IPS-15b (cell line): ENCODE data around the gene SH3PXD2B.
A peak's percentile ranks its signal among the peaks of the same experiment; 100 is the strongest.

Experiments
- H3K27me3 ChIP-seq: one replicate; pipeline ENCODE4 v1.6.1; 2013; ENCODE audit warnings: low read length; ENCODE audit not compliant: control insufficient read depth, insufficient read depth
- H3K36me3 ChIP-seq: one replicate; pipeline ENCODE4 v1.6.1; 2013; ENCODE audit warnings: low read length; ENCODE audit not compliant: control insufficient read depth, insufficient read depth
- H3K4me1 ChIP-seq: one replicate; pipeline ENCODE4 v1.6.1; 2013; ENCODE audit warnings: mild to moderate bottlenecking, low read length; ENCODE audit not compliant: control insufficient read depth, insufficient read depth
- H3K4me3 ChIP-seq: one replicate; pipeline ENCODE4 v1.5.1; 2013; ENCODE audit warnings: low read depth, low read length
- H3K9ac ChIP-seq: one replicate; pipeline ENCODE4 v1.6.1; 2013; ENCODE audit warnings: low read depth, mild to moderate bottlenecking, low read length
- H3K9me3 ChIP-seq: one replicate; pipeline ENCODE4 v1.6.1; 2013; ENCODE audit warnings: mild to moderate bottlenecking, low read length; ENCODE audit not compliant: control insufficient read depth, insufficient read depth

Gene SH3PXD2B

GRCh38 chr5:172450861-172451695 is 3.2 kb downstream of the SH3PXD2B start:
- Histone ChIP-seq H3K27me3 (peaks cover 2% of the 10 kb centered on the region), H3K36me3 (no peaks in the 10 kb centered on the region), H3K9me3 (no peaks in the 10 kb centered on the region), H3K9ac (no peak overlapping the region), H3K4me1 (peaks cover 22% of the 10 kb centered on the region), H3K4me3 (no peak overlapping the region)

- peaks cover 19% of the 10 kb centered on the region for H3K4me1 ChIP-seq
- no peak overlapping the region for H3K9ac ChIP-seq
- no peak overlapping the region for H3K4me3 ChIP-seq
- H3K9me3 ChIP-seq, result no peaks in the 10 kb centered on the region
- no peaks in the 10 kb centered on the region for H3K36me3 ChIP-seq
- no peaks in the 10 kb centered on the region for H3K27me3 ChIP-seq
Measured at GRCh38 chr5:172450453-172450852, 3.9 kb downstream of the SH3PXD2B start.

GRCh38 chr5:172448999-172449398 is 5.3 kb downstream of the SH3PXD2B start:
- peak overlapping the region; percentile 8 for H3K9ac ChIP-seq
- no peaks in the 10 kb centered on the region for H3K9me3 ChIP-seq
- H3K4me3 ChIP-seq, result no peak overlapping the region
- H3K36me3 ChIP-seq, result no peaks in the 10 kb centered on the region
- peaks cover 15% of the 10 kb centered on the region for H3K4me1 ChIP-seq
- no peaks in the 10 kb centered on the region for H3K27me3 ChIP-seq

- Histone ChIP-seq H3K27me3 (no peaks in the 10 kb centered on the region), H3K4me1 (peaks cover 15% of the 10 kb centered on the region), H3K9ac (no peak overlapping the region), H3K4me3 (no peak overlapping the region), H3K36me3 (no peaks in the 10 kb centered on the region), H3K9me3 (no peaks in the 10 kb centered on the region)
Measured at GRCh38 chr5:172447646-172448365, 6.5 kb downstream of the SH3PXD2B start.

GRCh38 chr5:172446336-172447051 is 7.8 kb downstream of the SH3PXD2B start:
- Histone ChIP-seq H3K36me3 (no peaks in the 10 kb centered on the region), H3K4me1 (peaks cover 11% of the 10 kb centered on the region), H3K4me3 (no peak overlapping the region), H3K9me3 (no peaks in the 10 kb centered on the region), H3K9ac (peak overlapping the region; percentile 41), H3K27me3 (no peaks in the 10 kb centered on the region)

- Histone ChIP-seq H3K9ac (no peak overlapping the region), H3K9me3 (no peaks in the 10 kb centered on the region), H3K36me3 (no peaks in the 10 kb centered on the region), H3K27me3 (no peaks in the 10 kb centered on the region), H3K4me3 (no peak overlapping the region), H3K4me1 (peaks cover 7% of the 10 kb centered on the region)
Measured at GRCh38 chr5:172445866-172446265, 8.5 kb downstream of the SH3PXD2B start.

GRCh38 chr5:172444626-172445365 is 9.5 kb downstream of the SH3PXD2B start:
- H3K36me3 ChIP-seq, result no peaks in the 10 kb centered on the region
- no peaks in the 10 kb centered on the region for H3K9me3 ChIP-seq
- H3K4me1 ChIP-seq, result peaks cover 6% of the 10 kb centered on the region
- no peak overlapping the region for H3K9ac ChIP-seq
- no peaks in the 10 kb centered on the region for H3K27me3 ChIP-seq
- no peak overlapping the region for H3K4me3 ChIP-seq

- H3K36me3 ChIP-seq, result no peaks in the 10 kb centered on the region
- peaks cover 6% of the 10 kb centered on the region for H3K4me1 ChIP-seq
- no peaks in the 10 kb centered on the region for H3K27me3 ChIP-seq
- H3K9me3 ChIP-seq, result no peaks in the 10 kb centered on the region
- no peak overlapping the region for H3K4me3 ChIP-seq
- no peak overlapping the region for H3K9ac ChIP-seq
Measured at GRCh38 chr5:172444110-172444510, 10.2 kb downstream of the SH3PXD2B start.

GRCh38 chr5:172443441-172444109 is 10.8 kb downstream of the SH3PXD2B start:
- Histone ChIP-seq H3K9ac (no peak overlapping the region), H3K36me3 (no peaks in the 10 kb centered on the region), H3K4me1 (peaks cover 6% of the 10 kb centered on the region), H3K27me3 (no peaks in the 10 kb centered on the region), H3K9me3 (no peaks in the 10 kb centered on the region), H3K4me3 (no peak overlapping the region)

GRCh38 chr5:172442592-172442991 is 11.7 kb downstream of the SH3PXD2B start:
- Histone ChIP-seq H3K9me3 (no peaks in the 10 kb centered on the region), H3K36me3 (no peaks in the 10 kb centered on the region), H3K27me3 (no peaks in the 10 kb centered on the region), H3K4me3 (no peak overlapping the region), H3K4me1 (peaks cover 6% of the 10 kb centered on the region), H3K9ac (no peak overlapping the region)

GRCh38 chr5:172441262-172441751 is 13.0 kb downstream of the SH3PXD2B start:
- H3K4me3 ChIP-seq, result no peak overlapping the region
- H3K27me3 ChIP-seq, result no peaks in the 10 kb centered on the region
- peaks cover 2% of the 10 kb centered on the region for H3K4me1 ChIP-seq
- H3K9me3 ChIP-seq, result no peaks in the 10 kb centered on the region
- no peaks in the 10 kb centered on the region for H3K36me3 ChIP-seq
- no peak overlapping the region for H3K9ac ChIP-seq
